HG02973 (cell line): ENCODE data around the gene RAPGEF5.

Experiments used
- ATAC-seq: cut with Tn5 transposase; IDR thresholded peaks from one replicate; pipeline ENCODE4 v1.9.1; 2021; ENCODE audit warnings: moderate library complexity; ENCODE audit not compliant: unreplicated experiment

Gene RAPGEF5

DNA sequence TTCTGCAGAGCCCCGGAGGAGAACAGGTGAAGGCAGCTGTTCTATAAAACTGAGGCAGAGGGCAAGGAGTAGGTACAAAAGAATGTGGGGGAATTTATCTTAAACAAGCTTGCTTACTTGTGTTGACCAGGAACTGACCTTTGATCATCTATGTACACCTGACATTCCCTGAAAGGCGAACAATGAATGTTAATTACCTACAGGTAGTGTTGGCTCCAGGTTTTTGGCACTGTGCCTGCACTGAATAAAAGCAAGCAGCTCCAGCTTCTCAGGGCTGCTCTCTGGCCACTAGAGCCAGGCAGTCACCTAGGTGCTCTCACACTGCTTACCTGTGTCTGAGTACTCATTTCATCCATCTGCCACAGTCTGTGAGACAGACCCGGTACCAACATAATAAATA is 87.0 kb downstream of the RAPGEF5 start:
- no peak for ATAC-seq

DNA sequence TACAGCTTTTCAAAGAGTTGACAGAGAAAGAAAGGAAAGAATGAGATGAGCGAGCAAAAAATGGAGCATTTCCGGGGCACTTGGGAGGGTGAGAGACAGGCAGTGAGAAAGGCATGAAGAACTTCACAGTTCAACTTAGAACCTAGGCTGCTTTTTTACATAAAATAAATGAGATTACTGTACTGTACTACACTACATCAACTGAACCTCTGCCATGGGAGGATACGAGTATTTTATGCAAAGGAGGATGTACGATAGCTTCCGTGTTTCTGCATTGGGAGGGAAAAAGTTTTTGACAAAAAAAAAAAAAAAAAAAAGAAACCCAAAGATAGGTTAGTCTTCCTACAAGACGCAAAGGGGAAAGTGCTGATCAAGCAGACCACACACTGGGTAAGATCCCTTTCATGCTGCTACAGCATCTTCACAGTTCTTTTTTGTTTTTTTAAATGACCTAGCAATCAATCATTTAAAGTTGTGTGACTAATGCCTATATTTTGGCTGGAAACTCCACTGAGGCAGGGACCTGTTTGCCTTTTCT is 88.0 kb downstream of the RAPGEF5 start:
- ATAC-seq: no peak

DNA sequence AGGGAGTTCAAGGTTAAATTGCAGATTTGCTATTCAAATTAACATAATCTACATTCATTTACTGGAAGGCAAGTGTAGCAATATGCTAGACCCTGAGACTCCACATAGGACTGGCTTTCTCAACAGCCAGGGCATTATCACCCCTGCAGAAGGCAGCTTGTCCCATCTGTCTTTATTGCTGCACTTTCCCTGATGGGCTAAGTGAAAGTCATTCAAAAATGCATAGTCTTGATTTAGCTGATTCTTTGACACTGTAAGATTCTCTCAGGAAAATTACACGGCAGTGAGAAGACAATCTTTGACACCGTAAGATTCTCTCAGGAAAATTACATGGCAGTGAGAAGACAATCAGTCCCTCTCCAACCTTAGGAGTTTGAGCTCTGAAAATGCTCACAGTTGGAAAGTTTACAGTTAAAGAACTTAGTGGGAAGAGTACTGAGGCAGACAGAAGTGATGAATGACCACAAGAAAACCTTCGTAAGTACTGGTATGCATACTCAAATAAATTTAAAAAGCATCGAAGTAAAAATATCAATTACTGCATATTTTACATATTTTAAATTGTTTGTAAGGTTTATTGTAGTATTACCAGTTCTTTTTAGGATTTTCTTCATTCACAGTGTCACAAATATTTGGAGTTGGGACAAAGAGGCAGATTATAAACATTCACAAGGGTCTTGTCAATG is 88.9 kb downstream of the RAPGEF5 start:
- ATAC-seq: no peak

DNA sequence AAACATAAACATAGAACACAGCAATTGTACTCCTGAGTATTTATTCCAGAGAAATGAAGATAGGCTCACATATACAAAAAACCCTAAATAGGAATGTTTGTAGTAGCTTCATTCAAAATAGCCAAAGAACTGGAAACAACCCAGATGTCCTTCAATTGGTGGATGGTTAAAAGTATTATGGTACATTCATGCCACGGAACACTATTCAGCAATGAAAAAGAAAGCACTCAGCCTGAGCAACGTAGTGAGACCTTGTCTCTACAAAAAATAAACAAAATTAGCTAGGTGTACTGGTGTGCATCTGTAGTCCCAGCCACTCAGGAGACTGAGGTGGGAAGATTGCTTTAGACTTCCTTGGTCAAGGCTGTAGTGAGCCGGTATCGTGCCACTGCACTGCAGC is 94.4 kb downstream of the RAPGEF5 start:
- ATAC-seq: no peak

DNA sequence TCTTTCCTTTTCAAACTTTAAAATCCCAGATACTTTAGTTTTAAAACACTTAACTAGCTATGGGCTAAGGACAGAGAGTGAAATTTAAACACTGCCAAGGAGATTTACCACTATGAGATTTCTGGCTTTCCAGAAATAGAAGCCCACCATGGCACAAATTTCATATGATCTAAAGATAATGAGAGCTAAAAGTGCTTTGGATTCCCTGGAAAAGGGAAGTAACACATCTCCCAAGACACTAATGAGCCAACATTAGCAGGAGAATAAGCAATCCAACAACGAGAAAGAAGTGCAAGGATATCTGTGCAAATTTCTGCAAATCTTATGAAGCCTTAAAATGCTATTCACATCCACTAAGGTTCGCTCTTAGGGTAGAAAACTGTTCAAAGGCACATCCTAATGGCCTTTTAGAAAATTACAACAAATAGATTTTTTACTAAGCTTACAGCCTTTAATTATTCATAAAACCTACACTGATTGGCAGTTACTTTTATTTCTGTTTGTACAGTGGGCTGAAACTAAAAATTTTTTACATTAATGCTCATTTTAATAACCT is 100.3 kb downstream of the RAPGEF5 start:
- ATAC-seq: no peak

DNA sequence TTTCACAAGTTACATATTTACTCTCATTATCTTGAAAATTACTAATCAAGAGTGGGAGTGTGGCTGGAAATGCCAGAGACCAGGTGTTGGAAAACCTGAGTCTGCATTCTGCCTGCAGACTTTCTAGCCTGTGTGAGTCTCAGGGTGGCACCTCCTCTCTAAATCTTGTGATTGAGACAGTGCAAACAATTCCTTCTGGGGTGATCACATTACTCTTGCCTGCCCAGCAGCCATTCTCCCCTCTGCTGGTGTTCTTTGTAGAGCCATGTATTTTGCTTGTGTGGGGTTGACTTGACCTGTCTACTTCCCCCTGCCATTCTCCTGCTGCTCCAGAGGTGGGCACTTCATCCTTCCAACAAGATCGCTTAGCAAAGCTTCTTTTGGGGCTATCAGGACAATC is 101.1 kb downstream of the RAPGEF5 start:
- no peak for ATAC-seq

DNA sequence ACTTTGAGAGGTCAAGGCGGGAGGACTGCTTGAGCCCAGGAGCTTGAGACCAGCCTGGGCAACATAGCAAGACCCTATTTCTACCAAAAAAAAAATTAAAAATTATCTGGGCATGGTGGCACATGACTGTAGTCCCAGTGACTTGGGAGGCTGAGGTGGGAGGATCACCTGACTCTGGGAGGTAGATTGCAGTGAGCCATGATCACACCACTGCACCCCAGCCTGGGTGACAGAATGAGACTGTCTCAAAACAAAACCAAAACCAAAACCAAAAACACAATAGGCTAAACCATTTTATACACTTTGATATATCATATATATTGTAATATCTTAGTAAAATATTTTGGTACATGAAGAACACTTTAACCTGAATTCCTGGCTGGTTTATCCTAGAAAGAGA is 101.6 kb downstream of the RAPGEF5 start:
- no peak for ATAC-seq

DNA sequence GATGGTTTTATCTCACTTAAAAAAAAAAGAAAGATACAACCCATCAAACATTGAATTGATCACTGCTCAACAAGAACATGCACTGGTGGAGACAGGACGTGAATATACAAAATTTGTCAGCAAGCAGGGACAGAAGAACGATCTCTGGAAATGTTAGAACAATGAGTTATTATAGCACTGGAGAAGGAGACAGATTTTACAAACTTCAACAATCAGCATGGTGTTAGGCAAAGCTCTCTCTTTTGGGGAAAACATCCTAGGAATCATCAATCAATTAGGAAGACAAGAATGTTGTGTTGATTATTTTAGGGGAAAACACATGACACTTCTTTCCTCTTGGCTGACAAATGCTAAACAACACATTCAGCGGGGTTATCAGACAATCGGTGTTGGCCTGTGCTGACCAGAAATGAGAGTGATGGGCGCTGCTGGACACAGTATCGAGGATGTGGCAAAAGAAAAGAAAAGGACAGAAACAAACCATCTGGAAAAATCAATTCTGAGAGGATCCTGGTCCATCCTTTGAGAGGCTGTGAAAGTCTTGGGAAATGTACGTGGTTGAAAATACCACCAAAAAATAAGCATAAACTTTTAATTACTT is 103.9 kb downstream of the RAPGEF5 start:
- ATAC-seq: no peak

DNA sequence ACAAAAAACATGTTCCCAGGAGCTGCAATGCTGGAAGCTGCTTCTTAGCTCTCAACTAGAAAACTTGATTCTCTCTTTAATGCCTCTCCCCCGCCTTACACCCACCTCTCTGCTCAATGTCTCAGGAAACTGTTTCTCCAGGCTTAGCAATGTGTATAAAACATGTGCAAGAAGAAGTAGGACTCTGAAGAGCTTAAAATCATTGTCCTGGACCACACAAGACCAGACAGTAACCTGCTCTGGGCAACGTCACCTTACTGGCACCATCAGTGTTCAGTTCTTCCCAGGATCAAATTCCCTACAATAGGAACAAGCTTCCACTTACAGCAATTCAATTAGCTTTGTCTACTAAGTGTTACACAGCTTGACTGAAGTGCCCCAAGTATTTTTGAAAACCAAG is 104.9 kb downstream of the RAPGEF5 start:
- ATAC-seq: no peak

DNA sequence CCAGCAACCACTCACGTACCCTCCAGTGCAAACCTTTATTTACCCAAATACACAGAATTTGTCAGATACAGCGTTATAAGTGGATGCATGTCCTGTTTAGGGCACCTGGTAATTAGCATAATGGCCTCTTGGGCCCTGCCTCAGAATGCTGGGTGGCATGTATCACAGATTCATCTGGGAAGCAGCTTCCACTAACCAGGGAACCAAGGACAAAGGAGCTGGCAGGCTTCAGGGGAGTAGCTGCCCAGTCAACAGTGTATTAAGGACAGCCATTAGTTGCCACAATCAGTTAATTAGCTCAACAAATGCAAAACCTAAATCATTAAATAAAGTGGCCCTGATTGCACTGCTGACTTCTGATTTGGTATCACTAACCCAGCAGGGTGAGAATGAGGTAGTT is 105.7 kb downstream of the RAPGEF5 start:
- no peak for ATAC-seq

DNA sequence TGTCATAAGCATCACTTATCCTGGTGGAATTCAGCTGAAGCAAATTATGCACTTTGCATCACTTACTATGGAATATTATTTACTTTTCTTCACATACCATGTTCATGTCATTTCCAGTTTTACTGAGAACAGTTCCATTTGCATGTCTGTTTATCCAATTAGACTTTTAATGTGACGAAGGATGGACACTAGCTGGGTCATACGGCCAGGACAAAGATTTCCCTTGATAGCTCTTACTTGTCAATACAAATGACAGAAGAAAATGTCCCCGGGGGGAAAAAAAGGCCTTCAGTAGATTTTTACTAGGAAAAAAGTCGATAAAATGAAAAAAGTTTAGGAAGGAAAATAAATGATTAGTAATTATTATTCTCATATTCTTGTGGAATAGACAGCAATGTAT is 106.6 kb downstream of the RAPGEF5 start:
- ATAC-seq: no peak

DNA sequence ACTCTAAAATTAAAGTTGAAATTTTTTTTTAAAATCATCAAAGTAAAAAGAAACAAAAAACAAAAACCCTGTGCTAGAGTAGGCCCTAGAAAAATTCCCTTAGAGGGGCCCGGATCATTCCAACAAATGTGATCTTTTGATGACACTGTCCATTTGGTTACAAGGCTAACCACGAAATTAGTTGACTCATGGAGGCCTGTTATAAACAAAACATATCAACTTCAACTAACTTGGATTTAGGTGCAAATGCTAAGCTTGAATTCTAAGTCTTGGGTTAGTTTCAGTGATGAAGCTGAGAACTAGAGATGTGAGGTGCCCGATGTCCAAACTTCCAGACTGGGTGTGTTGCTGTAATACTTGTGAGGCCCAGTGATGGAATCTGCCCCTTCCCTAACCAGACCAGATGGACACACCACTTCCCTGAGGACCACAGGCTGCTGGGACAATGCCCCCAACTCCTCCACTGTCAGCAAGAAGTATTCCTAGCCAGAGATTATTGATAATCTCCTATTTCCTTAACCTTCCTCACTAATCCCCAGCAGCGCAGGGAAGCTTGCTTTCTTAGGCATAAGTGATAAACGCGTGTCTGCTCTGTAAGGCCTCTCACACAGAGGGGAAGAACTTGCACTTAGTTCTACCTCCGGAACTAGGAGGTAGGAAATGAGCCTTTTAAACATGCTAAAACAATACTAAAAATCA is 108.7 kb downstream of the RAPGEF5 start:
- no peak for ATAC-seq

DNA sequence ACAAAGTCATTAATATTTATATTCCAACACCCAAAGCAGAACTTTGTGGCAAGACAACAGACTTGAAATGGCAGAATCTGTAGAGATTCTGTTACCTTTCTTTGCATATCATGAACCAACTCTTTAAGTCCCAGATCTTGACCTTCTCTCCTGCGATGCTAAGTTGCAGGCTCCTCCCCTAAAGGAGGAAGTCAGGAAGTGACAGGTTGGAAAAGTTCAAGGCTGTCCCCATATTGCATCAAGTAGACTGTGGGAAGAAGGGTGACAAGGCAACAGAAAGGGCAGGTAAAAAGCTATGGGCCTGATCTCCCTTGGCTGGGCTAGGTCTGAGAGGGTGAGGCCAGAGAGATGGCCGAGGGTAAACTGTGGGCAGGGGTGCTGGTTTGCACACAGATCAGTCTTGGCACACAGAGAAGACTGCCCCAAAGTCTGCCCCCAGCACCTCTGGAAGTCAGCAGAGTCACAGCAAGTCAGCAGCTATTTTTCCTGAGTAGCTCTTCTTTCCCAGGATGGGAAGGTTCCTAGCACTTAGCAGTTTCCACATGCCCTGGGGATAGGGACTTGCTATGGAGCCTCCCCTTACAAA is 115.1 kb downstream of the RAPGEF5 start:
- ATAC-seq: no peak

DNA sequence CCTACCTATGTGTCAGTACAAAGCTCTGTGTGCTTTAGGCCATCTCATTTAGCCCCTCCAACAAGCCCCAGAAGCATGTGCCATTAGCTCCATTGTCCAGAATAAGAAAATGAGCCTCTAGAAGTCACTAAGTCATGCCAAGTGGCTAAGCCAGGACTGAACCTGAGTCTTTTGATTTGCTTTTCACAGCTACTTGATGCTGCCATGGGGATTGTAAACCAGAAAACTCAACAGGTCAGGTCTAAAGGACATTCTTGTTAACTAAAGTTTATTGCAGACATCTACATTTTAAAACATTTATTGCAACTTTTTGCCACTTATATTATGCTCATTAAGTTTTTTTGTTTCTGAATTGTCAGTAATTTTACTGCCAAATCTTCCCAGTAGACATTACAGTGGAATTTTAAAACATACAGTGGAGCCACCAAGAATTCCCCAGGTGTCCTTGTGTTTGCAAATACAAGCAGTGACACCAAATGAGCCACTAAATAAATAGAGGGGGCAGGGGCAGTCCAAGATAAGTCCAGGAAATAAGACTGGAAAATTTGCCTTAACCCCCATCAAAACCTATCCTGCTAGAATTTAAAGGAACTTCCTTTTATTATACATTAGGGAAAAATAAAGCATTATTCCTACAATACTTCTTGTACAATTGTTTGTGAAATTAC is 115.9 kb downstream of the RAPGEF5 start:
- no peak for ATAC-seq

DNA sequence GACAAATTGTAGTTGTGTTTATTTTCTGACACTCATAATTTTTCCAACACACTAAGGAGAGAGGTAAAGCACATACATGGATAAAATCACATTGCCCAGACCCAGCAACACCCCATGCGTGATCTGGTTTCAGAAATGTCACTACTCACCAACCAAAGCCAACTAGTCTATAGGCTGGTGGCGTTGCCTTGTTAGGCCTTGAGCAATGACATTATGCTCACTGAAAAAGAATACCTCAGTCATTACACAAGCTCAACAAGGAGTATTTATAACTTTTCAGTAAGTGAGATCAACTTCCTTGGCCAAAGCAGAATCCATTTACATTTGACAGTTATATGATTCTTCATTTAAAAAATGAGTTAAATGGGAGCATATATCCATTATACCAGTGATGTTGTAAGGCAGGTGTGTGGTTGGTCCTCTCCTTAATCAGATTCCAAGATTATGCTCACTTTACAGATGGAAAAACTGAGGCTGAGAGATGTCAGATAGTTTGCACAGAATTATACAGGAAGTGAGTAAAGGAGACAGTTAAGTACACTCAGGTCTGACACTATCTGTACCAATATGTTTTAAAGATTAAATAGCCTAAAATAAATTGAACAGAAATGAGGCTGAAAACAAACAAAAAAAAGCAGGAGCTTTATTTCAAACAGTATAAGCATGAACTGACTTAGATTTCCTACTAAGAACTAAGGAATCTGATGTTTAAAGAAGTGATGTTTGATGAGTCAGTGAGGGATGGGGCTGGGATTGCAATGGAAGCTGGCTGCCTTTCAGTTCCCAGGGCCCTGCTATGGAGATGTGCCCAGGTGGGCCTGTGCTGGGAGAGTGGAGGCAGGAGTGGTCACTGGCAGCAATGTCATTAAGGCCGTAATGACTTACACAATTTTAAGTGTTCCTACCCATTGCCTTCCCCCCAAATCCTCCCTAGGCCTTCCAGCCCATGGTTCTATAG is 118.3 kb downstream of the RAPGEF5 start:
- ATAC-seq: no peak

DNA sequence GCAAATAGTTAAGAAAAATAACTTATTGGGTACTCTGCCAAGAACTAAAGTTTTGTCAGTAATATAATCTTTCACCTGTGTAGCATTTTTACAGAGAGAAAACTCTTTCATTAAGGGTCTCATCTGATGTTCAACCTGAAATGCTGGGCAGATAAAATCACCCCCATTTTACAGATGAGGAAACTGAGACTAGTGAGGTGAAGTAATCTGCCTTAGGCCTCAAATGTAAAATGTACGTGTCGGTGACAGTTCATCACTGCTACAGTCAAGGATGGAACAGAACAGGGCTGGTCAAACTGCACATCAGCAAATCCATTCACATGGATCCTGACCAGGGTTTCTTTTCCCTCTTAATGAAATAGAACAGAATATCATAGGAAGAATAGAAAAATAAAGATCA is 121.8 kb downstream of the RAPGEF5 start:
- ATAC-seq: no peak

DNA sequence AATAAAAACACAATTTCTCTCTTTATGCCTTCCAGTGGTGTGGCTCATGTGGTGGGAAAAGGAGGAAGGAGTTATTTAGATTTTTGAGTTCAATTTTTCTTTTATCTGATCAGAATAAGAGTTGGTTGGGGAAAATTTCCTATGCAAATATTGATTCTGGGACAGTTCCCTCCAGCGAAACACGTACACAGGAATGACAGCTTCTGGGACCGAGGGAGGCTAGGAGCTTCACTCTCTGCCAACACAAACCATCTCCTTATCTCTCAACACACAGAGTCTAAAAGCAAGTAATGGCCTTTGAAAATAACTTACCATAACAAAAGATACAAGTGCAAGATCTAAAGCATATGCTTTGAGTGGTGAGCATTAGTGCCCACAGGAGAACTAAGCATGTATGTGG is 122.7 kb downstream of the RAPGEF5 start:
- no peak for ATAC-seq

DNA sequence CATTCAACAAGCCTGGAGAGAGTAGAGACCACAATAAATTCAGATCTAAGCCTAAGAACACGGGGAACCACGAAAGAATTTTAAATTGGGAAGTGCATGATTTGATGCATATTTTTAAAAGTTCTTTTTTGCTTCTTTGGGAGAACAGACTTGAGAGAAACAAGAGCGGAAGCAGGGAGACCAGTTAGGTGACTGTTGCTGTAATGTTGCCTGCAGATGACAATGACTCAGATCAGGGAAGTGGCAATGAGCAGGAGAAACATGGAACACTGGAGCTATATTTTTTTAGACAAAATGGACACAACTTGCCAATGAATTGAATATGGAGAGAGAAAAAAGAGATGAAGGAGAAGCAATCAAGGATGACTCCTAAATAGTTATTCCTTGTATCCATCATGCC is 125.1 kb downstream of the RAPGEF5 start:
- ATAC-seq: no peak

DNA sequence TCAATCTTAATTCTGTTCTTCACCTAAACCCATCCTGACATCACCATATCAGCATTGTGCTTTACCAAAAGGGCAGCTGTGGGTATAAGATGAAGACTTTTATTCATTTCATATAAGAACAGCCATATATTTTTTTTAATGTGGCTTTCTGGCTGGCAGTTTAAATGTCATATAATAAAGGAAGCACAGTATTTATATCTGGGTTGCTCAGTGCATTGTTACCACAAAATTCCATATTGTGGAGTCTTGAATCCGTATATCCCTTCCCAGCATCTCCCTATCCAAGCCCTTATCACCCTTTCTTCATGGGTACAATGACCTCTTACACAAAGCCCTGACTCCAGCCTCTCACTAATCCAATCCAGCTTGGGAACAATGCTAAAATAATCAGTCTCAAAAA is 125.8 kb downstream of the RAPGEF5 start:
- ATAC-seq: no peak

DNA sequence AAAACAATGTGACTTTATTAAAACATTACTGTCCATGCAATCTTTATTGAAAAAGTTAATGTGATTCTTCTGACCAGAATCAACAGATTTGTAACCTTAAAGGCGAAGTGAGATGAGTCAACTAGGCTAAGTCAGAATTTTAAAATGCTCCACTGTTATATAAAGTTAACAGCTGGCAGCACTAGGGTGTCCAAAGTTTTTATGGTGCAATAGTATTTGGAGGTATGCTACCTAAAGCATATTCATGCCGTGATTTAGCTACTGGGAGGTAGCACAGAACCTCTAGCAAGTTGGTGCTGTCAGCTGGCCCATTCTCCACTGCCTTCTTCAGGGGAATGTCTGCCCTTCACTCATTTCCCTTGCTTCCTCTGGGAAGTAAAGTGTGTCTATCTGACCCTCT is 126.7 kb downstream of the RAPGEF5 start:
- ATAC-seq: no peak
